Peyer's patch (tissue), 4 donors: ENCODE data around the gene ZNRF1. TPM values are rescaled to one million over a fixed set of nuclear protein-coding genes. Genes with fewer than 3 reads are reported as not detected.
A peak's percentile ranks its signal among the peaks of the same experiment; 100 is the strongest.

Source experiments
- DNase-seq, 3 donors: peaks; one replicate each; pipeline ENCODE4 v3.0.0-alpha.2; 2017 to 2019
- H3K27ac ChIP-seq, 4 donors: fragments of 200-600 bp; sonication (generic); one replicate each; pipeline ENCODE4 v1.5.1; 2016 to 2019
- H3K27me3 ChIP-seq, 2 donors: fragments of 200-600 bp; sonication (generic); one replicate each; pipeline ENCODE4 v1.5.1; 2019
- H3K36me3 ChIP-seq, 3 donors: fragments of 200-600 bp; sonication (generic); one replicate each; pipeline ENCODE4 v1.5.1; 2016 to 2019
- H3K4me1 ChIP-seq, 4 donors: fragments of 200-600 bp; sonication (generic); one replicate each; pipeline ENCODE4 v1.5.1; 2016 to 2019
- H3K4me3 ChIP-seq, 4 donors: fragments of 200-600 bp; sonication (generic); 1 replicate in 3 of 4; 2 replicates in 1 of 4; pipeline ENCODE4 v1.5.1; 2016 to 2019; ENCODE audit warnings: mild to moderate bottlenecking in 1 of 4
- H3K9me3 ChIP-seq, 4 donors: fragments of 200-600 bp; sonication (generic); one replicate each; pipeline ENCODE4 v1.5.1; 2016 to 2019; ENCODE audit warnings: mild to moderate bottlenecking in 1 of 4
- CTCF ChIP-seq, 6 experiments: fragments of 450-650 bp in 4 of 6; fragments of 200-600 bp in 2 of 6; sonication (generic) in 1 of 6; IDR thresholded peaks; one replicate each; pipeline ENCODE4 v1.5.1; 2017 to 2019; ENCODE audit warnings: antibody characterized with exemption in 6 of 6, mild to moderate bottlenecking in 3 of 6, moderate library complexity in 1 of 6
- POLR2A ChIP-seq, 2 donors: fragments of 450-650 bp; IDR thresholded peaks; one replicate each; pipeline ENCODE4 v1.5.1; 2017; ENCODE audit warnings: antibody characterized with exemption in 2 of 2, mild to moderate bottlenecking in 2 of 2, moderate library complexity in 2 of 2
- total RNA-seq, 4 donors: library from RNA; depleted of rRNA; stranded (reverse); fragments of >200 nt; gene quantifications; one replicate each; pipeline ENCODE4 v1.1.0, GENCODE V29; 2016

ZNRF1 gene
- total RNA-seq, 4 donors from 2014 or later, result 10.7 to 32.7 (median 16.4) TPM

DNA sequence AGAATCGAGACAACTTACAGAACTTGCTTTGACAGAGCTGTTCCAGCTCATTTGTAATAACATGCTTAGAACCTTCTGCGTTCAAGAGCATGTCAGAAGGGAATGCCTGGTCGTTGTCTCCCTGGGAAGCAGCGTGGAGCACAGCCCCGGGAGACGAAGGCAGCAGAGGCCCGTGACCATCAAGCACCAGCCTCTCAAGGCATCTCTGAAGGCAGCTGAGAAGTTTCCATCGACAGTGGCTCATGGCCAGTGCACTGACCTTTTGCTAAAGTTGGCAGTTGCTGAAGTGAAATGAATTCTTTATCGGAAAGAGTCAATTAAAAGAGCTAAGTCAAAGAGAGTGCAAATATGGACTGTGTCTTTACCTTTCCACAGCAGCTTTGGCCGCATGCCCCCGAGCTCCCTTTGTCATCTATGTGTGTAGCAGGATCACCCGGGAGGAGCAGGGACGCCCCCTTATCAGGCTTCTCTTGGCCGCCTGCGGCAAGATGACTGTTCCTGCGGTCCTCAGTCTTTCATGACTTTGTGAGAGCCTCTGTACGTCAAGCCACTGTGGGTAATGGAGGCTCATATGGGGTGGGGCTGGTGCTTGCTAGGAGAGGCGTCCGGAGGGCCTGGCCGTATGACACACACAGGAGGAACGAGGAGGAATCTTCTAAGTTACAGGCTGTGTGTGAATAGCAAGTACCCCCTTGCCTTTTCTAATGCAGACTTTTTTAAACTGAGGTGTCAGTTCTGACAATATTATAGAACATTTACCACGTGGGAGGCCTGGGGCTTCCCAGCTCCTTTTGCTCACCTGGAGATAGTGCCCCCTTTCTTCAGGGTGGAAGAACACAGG, 63.5 kb downstream of the ZNRF1 start:
- Histone ChIP-seq H3K27ac (peak overlapping the region in 2 of 4 donors; percentile 23 to 91), H3K4me3 (no peak overlapping the region), H3K4me1 (peaks cover 0 to 30% (median 6%) of the 10 kb centered on the region in 4 donors), H3K36me3 (no peaks in the 10 kb centered on the region), H3K9me3 (no peaks in the 10 kb centered on the region), H3K27me3 (no peaks in the 10 kb centered on the region)
- no peak for DNase-seq
- TF ChIP-seq POLR2A (IDR thresholded peaks at IDR 0.05) (no peak), CTCF (IDR thresholded peaks at IDR 0.05) (no peak)

GRCh38 chr16:75062976-75063346, 64.1 kb downstream of the ZNRF1 start:
- no peaks in the 10 kb centered on the region for H3K36me3 ChIP-seq
- no peak for DNase-seq
- H3K9me3 ChIP-seq, result no peaks in the 10 kb centered on the region
- H3K4me1 ChIP-seq, result peaks cover 0 to 30% (median 6%) of the 10 kb centered on the region in 4 donors
- TF ChIP-seq POLR2A (IDR thresholded peaks at IDR 0.05), result no peak
- TF ChIP-seq CTCF (IDR thresholded peaks at IDR 0.05), result no peak
- peak overlapping the region in 2 of 4 donors; percentile 34 to 91 for H3K27ac ChIP-seq
- no peak overlapping the region for H3K4me3 ChIP-seq
- H3K27me3 ChIP-seq, result no peaks in the 10 kb centered on the region

GRCh38 chr16:75063549-75064088, 64.8 kb downstream of the ZNRF1 start:
- Histone ChIP-seq H3K9me3 (no peaks in the 10 kb centered on the region), H3K27me3 (no peaks in the 10 kb centered on the region), H3K27ac (peak overlapping the region in 3 of 4 donors; percentile 76 to 93 (median 91)), H3K36me3 (no peaks in the 10 kb centered on the region), H3K4me1 (peaks cover 0 to 29% (median 6%) of the 10 kb centered on the region in 4 donors), H3K4me3 (no peak overlapping the region)
- DNase-seq, result no peak
- TF ChIP-seq POLR2A (IDR thresholded peaks at IDR 0.05), result no peak
- no peak for TF ChIP-seq CTCF (IDR thresholded peaks at IDR 0.05)

DNA sequence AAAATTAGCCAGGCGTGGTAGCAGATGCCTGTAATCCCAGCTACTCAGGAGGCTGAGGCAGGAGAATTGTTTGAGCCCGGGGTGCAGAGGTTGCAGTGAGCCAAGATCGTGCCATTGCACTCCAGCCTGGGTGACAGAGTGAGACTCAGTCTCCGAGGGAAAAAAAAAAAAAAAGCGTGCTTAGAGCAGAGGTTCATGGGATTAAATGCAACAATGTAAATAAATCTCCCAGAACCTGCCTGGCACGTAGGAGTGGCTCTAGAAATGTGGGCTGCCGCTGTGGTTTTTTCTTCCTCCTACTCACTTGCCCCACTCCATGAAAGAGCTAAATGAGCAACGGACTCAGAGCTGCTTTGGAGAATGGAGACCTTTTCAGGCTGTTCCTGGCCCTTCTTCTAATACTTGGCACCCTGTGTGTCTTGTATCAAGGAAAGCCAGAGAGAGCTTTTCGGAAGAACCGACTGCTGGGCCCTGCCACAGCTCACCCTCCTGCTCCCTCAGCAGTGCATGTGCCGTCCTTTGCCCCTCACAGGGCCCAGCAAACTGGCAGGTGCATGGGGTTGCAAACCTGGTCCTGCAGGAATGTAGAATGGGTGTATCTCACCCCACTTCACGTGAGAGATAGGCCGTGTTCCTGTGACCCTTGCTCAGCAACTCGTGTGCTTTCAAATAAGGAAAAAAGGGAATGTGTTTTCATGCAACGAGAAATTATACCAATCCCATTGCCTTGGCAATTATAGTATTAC, 65.8 kb downstream of the ZNRF1 start:
- peak overlapping the region in 3 of 4 donors; percentile 76 to 93 (median 91) for H3K27ac ChIP-seq
- no peaks in the 10 kb centered on the region for H3K36me3 ChIP-seq
- DNase-seq, result peak in 2 of 3 donors; percentile 75 to 82
- H3K27me3 ChIP-seq, result no peaks in the 10 kb centered on the region
- H3K9me3 ChIP-seq, result no peaks in the 10 kb centered on the region
- TF ChIP-seq POLR2A (IDR thresholded peaks at IDR 0.05) (peak in 1 of 2 donors; percentile 28), CTCF (IDR thresholded peaks at IDR 0.05) (no peak)
- H3K4me3 ChIP-seq, result peak overlapping the region in 2 of 4 donors; percentile 10 to 12
- peaks cover 0 to 29% (median 6%) of the 10 kb centered on the region in 4 donors for H3K4me1 ChIP-seq

DNA sequence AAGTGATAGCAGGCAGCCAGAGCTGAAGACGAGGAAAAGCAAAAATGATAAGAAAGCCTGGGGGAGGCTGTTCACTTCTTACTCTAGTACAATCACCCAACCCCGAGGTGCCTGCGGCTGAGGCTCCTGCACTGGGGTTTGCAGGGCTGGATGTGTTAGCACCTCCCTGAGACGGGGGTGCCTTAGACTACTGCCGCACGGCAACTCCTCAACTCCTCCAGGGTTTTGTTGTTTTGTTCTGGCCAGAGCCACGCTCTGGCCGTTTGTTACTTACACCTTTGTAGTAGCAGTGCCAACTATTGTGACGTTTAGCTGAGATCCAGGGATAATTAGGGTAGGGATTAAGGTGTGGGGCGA, 66.3 kb downstream of the ZNRF1 start:
- Histone ChIP-seq H3K4me3 (peak overlapping the region in 2 of 4 donors; percentile 10 to 12), H3K4me1 (peaks cover 0 to 35% (median 6%) of the 10 kb centered on the region in 4 donors), H3K27ac (peak overlapping the region in 3 of 4 donors; percentile 76 to 93 (median 91))

More for the DNA sequence above, 66.3 kb downstream of the ZNRF1 start:
- no peaks in the 10 kb centered on the region for H3K27me3 ChIP-seq
- peak in 2 of 3 donors; percentile 64 for DNase-seq
- no peaks in the 10 kb centered on the region for H3K9me3 ChIP-seq
- TF ChIP-seq POLR2A (IDR thresholded peaks at IDR 0.05) (no peak), CTCF (IDR thresholded peaks at IDR 0.05) (no peak)
- H3K36me3 ChIP-seq, result no peaks in the 10 kb centered on the region
